GM18867 (cell line): Measurements from ENCODE around the gene LHFPL6.

Experiments
- ATAC-seq: cut with Tn5 transposase; IDR thresholded peaks from one replicate; pipeline ENCODE4 v1.9.1; 2021; ENCODE audit warnings: mild to moderate bottlenecking, moderate library complexity; ENCODE audit not compliant: unreplicated experiment

LHFPL6 gene

DNA sequence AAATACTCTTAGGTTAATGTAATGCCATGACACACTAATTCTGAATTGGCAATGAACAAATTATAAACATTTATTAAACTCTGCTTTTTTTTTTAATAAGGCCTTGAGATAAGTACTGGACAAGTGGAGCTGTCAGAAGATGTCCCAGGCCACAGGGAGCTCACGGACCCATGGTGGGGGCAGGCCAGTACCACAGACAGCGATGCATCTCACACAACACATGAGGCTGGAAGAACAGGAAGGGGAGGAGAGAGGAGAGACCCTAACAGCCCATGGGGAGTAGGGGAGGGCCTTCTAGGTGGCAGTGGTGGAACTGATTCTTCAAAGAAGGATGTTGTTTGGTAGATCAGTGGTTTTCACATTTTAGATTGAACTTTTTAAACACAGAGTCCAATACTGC, 128.4 kb downstream of the LHFPL6 start:
- no peak for ATAC-seq

GRCh38 chr13:39469676-39470075, 133.3 kb downstream of the LHFPL6 start:
- ATAC-seq: no peak

DNA sequence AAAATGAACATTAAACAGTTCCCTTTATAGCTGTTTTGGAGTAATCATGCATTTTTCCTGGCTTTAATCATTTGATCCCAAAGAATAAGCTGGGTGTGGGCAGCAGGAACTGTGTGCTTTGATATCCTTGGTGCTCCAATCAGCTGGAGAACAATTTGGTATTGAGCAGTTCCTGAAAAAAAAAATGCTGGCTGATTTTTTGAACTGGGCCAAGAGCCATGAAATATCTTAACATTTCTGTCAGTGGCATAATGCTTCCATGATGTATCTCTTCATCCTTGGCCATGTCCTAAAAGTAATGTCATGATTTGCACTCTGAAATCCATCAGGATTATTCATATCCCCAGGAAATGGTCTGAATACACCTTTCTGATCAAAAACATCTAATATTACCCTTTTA, 134.7 kb downstream of the LHFPL6 start:
- ATAC-seq: no peak

DNA sequence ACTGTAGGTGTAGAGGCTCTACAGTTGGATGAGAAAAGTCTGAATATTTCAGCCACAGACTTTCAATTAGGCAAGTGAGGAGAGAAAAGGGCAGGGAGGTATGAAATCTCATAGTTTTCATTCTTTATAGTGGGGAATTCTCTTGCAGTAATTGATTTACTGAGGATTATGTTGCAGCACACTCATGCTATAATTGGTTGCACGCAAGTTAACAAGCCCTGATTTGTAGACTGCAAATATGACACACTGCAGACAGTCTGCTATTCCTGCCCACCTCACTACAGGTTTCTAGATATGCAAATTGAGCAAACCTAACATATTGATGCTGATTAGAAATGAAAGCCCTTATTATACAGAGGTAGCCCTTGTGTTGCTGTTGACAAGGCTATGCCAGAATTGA, 139.4 kb downstream of the LHFPL6 start:
- no peak for ATAC-seq

- no peak for ATAC-seq
These were observed 140.1 kb downstream of the LHFPL6 start for GRCh38 chr13:39462906-39463305.

DNA sequence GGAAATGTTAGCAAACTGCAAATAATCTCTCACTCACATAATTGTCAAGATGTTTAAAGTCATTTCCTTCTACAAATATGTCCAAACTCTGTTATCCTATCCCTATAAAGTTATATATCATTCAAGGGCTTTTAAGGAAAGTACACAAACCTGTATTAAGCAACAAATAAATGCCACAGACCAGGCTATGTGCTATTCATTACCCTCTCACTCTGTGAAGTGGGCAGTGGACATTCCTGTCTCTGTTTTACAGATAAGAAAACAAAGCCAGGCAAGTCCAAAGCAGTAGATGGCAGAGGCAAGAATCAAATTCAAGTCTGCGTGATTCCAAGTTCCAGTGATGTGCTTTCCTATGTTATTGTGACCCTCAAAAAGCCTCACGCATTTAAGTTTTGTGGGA, 140.6 kb downstream of the LHFPL6 start:
- ATAC-seq: no peak

DNA sequence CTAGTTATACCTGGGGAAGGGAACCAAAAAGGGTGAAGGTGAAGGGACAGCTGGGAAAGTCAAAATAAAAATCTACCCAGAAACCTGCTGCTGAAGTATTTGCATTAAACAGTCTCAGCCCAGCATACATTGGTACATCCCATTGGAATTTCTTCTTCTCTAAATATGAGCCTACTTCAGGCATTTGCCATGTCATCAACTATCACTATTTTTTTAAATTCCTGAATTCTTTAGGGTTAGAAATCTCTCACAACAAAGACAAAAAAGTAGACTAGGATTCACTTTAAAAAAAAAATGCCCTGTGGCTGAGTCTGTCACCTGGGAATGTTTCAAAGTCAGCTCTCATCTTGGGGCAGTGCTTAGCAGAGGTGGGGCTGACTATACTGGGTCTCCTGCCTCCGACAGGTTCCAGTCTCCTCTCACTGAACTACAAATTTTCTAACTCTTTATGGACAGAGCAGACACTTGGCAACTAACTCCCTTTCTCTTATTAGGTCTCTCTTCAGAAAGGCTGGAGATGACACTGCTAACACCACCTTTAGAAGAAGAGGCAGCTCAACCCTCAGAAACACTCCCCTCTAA, 141.2 kb downstream of the LHFPL6 start:
- no peak for ATAC-seq

GRCh38 chr13:39457274-39457673, 145.7 kb downstream of the LHFPL6 start:
- no peak for ATAC-seq

DNA sequence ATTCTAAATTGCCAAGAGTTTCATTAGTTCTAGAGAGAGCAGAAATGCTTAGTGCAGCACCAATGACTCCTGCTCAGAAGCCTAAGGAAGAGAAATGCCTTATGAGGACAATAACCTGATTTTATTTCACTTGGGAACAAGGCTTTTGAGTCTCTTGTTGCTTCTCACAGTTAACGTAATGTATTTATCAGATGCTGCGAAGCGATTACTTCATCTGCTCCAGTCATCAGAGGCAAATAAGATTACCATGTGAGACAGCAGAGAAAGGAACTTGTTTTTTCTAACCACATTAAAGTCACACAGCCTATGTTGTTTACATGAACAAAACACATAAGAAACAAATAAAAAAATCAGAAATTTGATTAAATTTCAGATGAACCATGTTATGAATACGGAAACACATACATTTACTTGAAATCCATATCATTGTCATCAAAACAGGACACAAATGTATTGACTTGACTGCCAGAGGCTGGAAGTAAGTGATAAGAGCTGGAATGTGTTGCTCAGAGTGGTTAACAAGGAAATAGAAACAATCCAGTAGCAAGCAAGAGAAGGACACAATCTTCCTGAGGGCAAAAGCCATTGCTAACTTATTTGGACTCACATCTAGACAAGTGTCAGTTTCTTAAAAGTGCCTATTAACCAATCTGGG, 147.3 kb downstream of the LHFPL6 start:
- no peak for ATAC-seq

DNA sequence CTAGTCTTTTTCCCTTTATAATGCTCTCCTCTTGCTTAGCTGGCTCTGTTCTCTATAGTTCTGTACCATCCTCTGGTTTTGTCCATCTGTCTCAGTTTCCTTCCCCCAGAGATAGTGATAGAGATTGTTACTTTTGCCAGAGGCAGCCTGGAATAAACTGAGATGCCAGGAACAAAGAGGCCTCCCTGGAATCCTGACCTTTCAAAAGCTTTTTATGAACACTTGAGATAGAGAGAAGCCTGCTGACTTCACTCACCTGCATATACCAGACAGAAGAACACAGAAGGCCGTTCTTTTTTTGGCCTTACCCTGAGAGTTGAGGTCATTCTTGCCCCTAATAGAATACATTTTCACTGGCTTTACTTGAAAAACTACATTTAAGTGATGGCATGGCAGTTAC, 150.2 kb downstream of the LHFPL6 start:
- ATAC-seq: no peak

- ATAC-seq: no peak
These were observed 150.6 kb downstream of the LHFPL6 start for GRCh38 chr13:39452417-39452816.

- ATAC-seq: no peak
These were observed 151.1 kb downstream of the LHFPL6 start for GRCh38 chr13:39451860-39452301.

GRCh38 chr13:39451301-39451700, 151.7 kb downstream of the LHFPL6 start:
- ATAC-seq: no peak

DNA sequence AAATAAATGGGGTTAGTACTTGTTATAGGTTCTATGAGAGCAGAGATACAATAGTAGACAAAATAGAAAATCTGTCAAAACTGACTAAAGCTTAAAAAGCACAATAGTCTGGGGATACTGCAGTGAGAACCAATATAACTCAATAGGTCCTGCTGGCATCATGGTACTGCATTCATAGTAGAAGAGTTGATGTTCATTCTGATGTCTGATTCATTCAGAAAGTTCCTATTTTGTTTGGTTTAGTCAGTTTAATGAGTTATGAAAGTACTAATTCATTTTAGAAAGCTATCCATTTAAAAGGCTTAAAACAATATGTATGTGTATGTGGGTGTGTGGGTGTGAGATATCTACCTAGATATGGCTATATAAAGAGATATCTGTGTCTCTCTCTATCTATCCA, 152.8 kb downstream of the LHFPL6 start:
- no peak for ATAC-seq

DNA sequence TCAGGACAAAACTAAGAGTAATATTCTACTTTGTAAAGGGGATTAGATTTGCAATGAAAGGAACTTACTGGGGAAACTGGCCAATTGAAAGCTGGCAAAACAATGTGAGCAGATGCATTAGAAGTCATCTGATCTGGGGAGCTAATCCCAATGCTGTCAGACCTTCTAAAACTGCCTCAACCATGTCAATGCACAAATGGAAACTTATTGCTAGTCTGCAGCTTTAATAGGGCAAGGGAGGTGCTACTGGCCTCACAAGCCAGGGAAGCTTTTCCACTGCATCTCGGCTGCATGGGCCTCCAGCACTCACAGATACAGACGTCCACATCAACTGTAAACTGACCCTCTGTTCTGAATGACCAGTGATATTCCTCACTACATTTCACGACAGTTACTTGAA, 154.2 kb downstream of the LHFPL6 start:
- ATAC-seq: no peak

- no peak for ATAC-seq
These were observed 156.1 kb downstream of the LHFPL6 start for GRCh38 chr13:39446865-39447264.

GRCh38 chr13:39444866-39445265, 158.1 kb downstream of the LHFPL6 start:
- no peak for ATAC-seq

DNA sequence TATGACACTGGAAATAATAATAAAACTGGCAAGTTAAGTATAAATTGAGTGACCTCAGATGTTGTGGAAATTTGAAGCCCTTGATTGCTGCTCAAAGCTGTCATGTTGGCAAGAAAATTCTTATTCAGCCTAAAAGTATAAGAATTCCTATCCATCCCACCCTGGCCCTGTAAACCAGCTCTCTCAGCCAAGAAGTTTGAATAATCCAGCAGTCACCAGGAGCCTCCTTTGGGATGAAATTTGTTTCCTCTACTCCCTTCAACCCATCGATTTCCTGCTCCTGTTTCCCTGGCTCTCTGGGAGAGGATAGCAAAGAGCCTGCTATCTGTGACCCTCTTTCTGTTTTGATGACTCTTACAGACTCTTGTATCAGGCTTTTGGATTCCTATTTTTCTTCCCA, 169.3 kb downstream of the LHFPL6 start:
- no peak for ATAC-seq

DNA sequence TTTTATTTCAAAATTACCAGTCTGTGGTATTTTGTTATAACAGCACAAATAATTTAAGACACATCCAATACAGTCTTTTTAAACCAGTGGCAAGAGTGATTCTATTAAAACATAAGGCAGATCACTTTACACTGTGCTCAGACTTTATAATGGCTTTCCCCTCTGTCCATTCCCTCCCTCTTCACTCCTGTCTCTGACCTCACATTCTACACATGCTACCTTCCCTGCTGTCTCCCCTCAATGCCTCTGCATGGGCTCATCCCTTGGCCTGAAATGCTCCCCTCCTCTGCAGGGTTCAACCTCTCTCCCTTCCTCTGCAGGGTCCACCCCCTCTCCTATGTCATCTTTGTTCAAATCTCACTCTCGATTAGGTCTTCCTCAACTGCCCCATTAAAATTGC, 170.8 kb downstream of the LHFPL6 start:
- no peak for ATAC-seq

- ATAC-seq: no peak
These were observed 180.0 kb downstream of the LHFPL6 start for GRCh38 chr13:39422845-39423565.

- no peak for ATAC-seq
These were observed 183.1 kb downstream of the LHFPL6 start for GRCh38 chr13:39419876-39420275.

GRCh38 chr13:39419068-39419467, 183.9 kb downstream of the LHFPL6 start:
- ATAC-seq: no peak
